NT2/D1 (cell line): ENCODE data around the gene ZNF317.

Experiments
- DNase-seq: peaks from one replicate; pipeline ENCODE4 v3.0.0-alpha.2; 2011; ENCODE audit warnings: low read depth, low spot score
- H3K27me3 ChIP-seq: 2 replicates; pipeline ENCODE4 v1.6.0; 2011; ENCODE audit warnings: mild to moderate bottlenecking; ENCODE audit not compliant: insufficient read length, insufficient read depth
- H3K36me3 ChIP-seq: 2 replicates; pipeline ENCODE4 v1.6.1; 2011; ENCODE audit warnings: mild to moderate bottlenecking, low read length, mixed read lengths; ENCODE audit not compliant: insufficient read depth, insufficient read length
- H3K4me1 ChIP-seq: 2 replicates; pipeline ENCODE4 v1.5.1; 2011; ENCODE audit not compliant: insufficient read depth, insufficient read length
- H3K4me3 ChIP-seq: 2 replicates; pipeline ENCODE4 v1.5.1; 2011; ENCODE audit warnings: low read depth; ENCODE audit not compliant: insufficient read length
- H3K9ac ChIP-seq: 2 replicates; pipeline ENCODE4 v1.6.0; 2011; ENCODE audit warnings: low read depth; ENCODE audit not compliant: insufficient read length
- H3K9me3 ChIP-seq: 2 replicates; pipeline ENCODE4 v1.5.1; 2011; ENCODE audit warnings: mild to moderate bottlenecking, low read length; ENCODE audit not compliant: insufficient read depth
- SUZ12 ChIP-seq: IDR thresholded peaks from 2 replicates; pipeline ENCODE4 v1.6.1; 2011; ENCODE audit not compliant: insufficient read length, insufficient read depth; ENCODE audit errors: extremely low read depth
- YY1 ChIP-seq: IDR thresholded peaks from 2 replicates; pipeline ENCODE4 v1.6.1; 2011; ENCODE audit not compliant: insufficient read length, insufficient read depth
- ZNF274 ChIP-seq: IDR thresholded peaks from 2 replicates; pipeline ENCODE4 v1.6.1; 2011; ENCODE audit warnings: mild to moderate bottlenecking, low read depth, low read length

ZNF317 gene

DNA sequence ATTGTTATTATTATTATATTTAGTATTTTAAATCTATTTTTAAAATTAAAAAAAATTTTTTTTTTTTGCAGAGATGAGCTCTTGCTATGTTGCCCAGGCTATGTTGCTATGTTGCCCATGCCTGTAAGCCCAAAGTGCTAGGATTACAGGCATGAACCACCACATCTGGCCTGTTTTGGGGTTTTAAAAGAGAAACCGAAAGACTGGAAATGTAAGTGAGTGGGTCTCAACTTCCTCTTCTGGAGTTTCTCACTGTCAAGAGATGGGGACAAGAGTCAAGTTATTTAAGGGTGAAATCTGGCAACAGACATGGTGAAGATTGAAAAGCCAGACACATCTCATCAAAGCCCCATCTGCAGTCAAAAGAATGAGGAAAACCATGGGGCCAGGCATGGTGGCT is 9.2 kb upstream of the ZNF317 start:
- no peak for DNase-seq
- Histone ChIP-seq H3K4me1 (no peaks in the 10 kb centered on the region), H3K36me3 (no peaks in the 10 kb centered on the region), H3K27me3 (no peaks in the 10 kb centered on the region), H3K9ac (no peak overlapping the region), H3K4me3 (no peak overlapping the region), H3K9me3 (no peaks in the 10 kb centered on the region)
- TF ChIP-seq ZNF274: no peak
- no peak for TF ChIP-seq SUZ12
- TF ChIP-seq YY1: no peak

- H3K9me3 ChIP-seq: no peaks in the 10 kb centered on the region
- H3K36me3 ChIP-seq: no peaks in the 10 kb centered on the region
- H3K4me1 ChIP-seq: no peaks in the 10 kb centered on the region
- no peak for DNase-seq
- no peak for TF ChIP-seq YY1
- no peak for TF ChIP-seq SUZ12
- TF ChIP-seq ZNF274: no peak
- no peak overlapping the region for H3K9ac ChIP-seq
- no peaks in the 10 kb centered on the region for H3K27me3 ChIP-seq
- H3K4me3 ChIP-seq: no peak overlapping the region
Measured at GRCh38 chr19:9132422-9132821, 7.8 kb upstream of the ZNF317 start.

GRCh38 chr19:9139609-9140158 is 513 bp upstream of the ZNF317 start:
- H3K4me3 ChIP-seq: peak overlapping the region; percentile 97
- H3K27me3 ChIP-seq: no peaks in the 10 kb centered on the region
- no peaks in the 10 kb centered on the region for H3K4me1 ChIP-seq
- H3K9ac ChIP-seq: peak overlapping the region; percentile 99
- TF ChIP-seq YY1: no peak
- no peak for TF ChIP-seq SUZ12
- no peak for TF ChIP-seq ZNF274
- H3K9me3 ChIP-seq: peaks cover 21% of the 10 kb centered on the region
- peaks cover 20% of the 10 kb centered on the region for H3K36me3 ChIP-seq
- no peak for DNase-seq

DNA sequence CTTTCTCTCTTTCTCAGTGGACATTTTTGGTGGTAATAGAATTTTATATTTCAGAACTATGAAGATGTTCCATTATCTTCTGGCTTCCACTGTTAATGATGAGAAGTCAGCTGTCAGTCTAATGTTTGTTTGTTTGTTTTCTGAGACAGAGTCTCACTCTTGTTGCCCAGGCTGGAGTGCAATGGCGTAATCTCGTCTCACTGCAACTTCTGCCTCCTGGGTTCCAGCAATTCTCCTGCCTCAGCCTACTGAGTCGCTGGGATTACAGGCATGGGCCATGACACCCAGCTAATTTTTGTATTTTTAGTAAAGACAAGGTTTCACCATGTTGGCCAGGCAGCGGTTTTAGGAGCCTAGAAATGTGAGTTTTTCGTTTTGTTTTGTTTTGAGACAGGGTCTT is 4.7 kb downstream of the ZNF317 start:
- peaks cover 65% of the 10 kb centered on the region for H3K9me3 ChIP-seq
- peaks cover 52% of the 10 kb centered on the region for H3K36me3 ChIP-seq
- H3K27me3 ChIP-seq: no peaks in the 10 kb centered on the region
- H3K4me3 ChIP-seq: no peak overlapping the region
- no peak overlapping the region for H3K9ac ChIP-seq
- TF ChIP-seq YY1 (no peak), ZNF274 (no peak), SUZ12 (no peak)
- no peaks in the 10 kb centered on the region for H3K4me1 ChIP-seq
- DNase-seq: no peak

DNA sequence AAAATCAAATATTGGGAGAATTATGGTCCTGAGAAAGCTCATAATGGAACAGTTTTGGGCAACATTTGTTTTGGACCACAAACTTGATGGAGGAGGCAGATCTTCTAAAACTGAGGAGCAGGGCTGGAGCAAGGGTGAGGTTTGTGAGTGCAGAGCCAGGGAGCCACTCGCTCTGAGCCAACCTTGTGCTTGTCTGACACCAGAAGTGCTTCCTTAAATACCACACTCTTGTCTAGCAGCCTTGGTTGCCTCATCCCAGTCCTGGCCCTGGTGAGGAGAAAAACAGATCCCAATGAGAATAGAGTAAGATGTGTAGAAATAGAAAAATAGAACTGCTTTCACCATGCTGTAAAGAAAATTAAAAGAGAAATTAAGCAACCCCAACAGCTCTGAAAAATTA is 6.7 kb downstream of the ZNF317 start:
- no peak overlapping the region for H3K9ac ChIP-seq
- DNase-seq: no peak
- H3K36me3 ChIP-seq: peaks cover 63% of the 10 kb centered on the region
- H3K4me3 ChIP-seq: no peak overlapping the region
- no peak for TF ChIP-seq SUZ12
- no peak for TF ChIP-seq ZNF274
- TF ChIP-seq YY1: no peak
- no peaks in the 10 kb centered on the region for H3K27me3 ChIP-seq
- peaks cover 84% of the 10 kb centered on the region for H3K9me3 ChIP-seq
- H3K4me1 ChIP-seq: no peaks in the 10 kb centered on the region

GRCh38 chr19:9148697-9149096 is 8.5 kb downstream of the ZNF317 start:
- DNase-seq: no peak
- no peaks in the 10 kb centered on the region for H3K27me3 ChIP-seq
- peaks cover 65% of the 10 kb centered on the region for H3K36me3 ChIP-seq
- no peak for TF ChIP-seq ZNF274
- no peak for TF ChIP-seq SUZ12
- TF ChIP-seq YY1: no peak
- no peak overlapping the region for H3K9ac ChIP-seq
- H3K9me3 ChIP-seq: peaks cover 91% of the 10 kb centered on the region
- no peak overlapping the region for H3K4me3 ChIP-seq
- no peaks in the 10 kb centered on the region for H3K4me1 ChIP-seq

- TF ChIP-seq ZNF274 (no peak), YY1 (no peak), SUZ12 (no peak)
- Histone ChIP-seq H3K4me1 (no peaks in the 10 kb centered on the region), H3K9ac (no peak overlapping the region), H3K27me3 (no peaks in the 10 kb centered on the region), H3K9me3 (peaks cover 91% of the 10 kb centered on the region), H3K4me3 (no peak overlapping the region), H3K36me3 (peaks cover 67% of the 10 kb centered on the region)
- DNase-seq: no peak
Measured at GRCh38 chr19:9149997-9150396, 9.8 kb downstream of the ZNF317 start.
